H9 (cell line): ENCODE measurements around the gene AHCY. TPM values are rescaled to one million over a fixed set of nuclear protein-coding genes. Genes with fewer than 3 reads are reported as not detected.
A peak's percentile ranks its signal among the peaks of the same experiment; 100 is the strongest.

Experiments used
- DNase-seq: peaks from one replicate; pipeline ENCODE4 v3.0.0-alpha.2; 2017
- H2AFZ ChIP-seq: one replicate; pipeline ENCODE4 v1.6.1; 2013; ENCODE audit warnings: mild to moderate bottlenecking, low read length, control low read depth, moderate library complexity
- H2AK5ac ChIP-seq: 2 replicates; pipeline ENCODE4 v1.6.1; 2013; ENCODE audit warnings: low read length, control low read depth, mixed read lengths; ENCODE audit not compliant: insufficient read length
- H2BK120ac ChIP-seq: one replicate; pipeline ENCODE4 v1.6.1; 2013; ENCODE audit warnings: low read depth, mild to moderate bottlenecking, low read length, control low read depth, inconsistent platforms; ENCODE audit not compliant: poor library complexity, severe bottlenecking
- H2BK12ac ChIP-seq: 2 replicates; pipeline ENCODE4 v1.6.1; 2013; ENCODE audit warnings: low read length, control low read depth, mixed read lengths, low read depth; ENCODE audit not compliant: insufficient read length
- H2BK15ac ChIP-seq: 2 replicates; pipeline ENCODE4 v1.6.1; 2013; ENCODE audit warnings: low read depth, low read length, control low read depth
- H2BK20ac ChIP-seq: one replicate; pipeline ENCODE4 v1.6.1; 2013; ENCODE audit warnings: low read depth, mild to moderate bottlenecking, low read length, control low read depth, inconsistent platforms; ENCODE audit not compliant: poor library complexity, severe bottlenecking
- H2BK5ac ChIP-seq: 2 replicates; pipeline ENCODE4 v1.6.1; 2013; ENCODE audit warnings: low read length, control low read depth, mixed read lengths; ENCODE audit not compliant: insufficient read length
- H3K14ac ChIP-seq: 2 replicates; pipeline ENCODE4 v1.6.1; 2013; ENCODE audit warnings: low read length, control low read depth; ENCODE audit not compliant: insufficient read depth
- H3K18ac ChIP-seq: 2 replicates; pipeline ENCODE4 v1.6.1; 2013; ENCODE audit warnings: low read depth, mild to moderate bottlenecking, mixed read lengths, low read length, control low read depth; ENCODE audit not compliant: insufficient read length
- H3K23ac ChIP-seq: 2 replicates; pipeline ENCODE4 v1.6.1; 2013; ENCODE audit warnings: low read length, control low read depth, mixed read lengths, low read depth; ENCODE audit not compliant: insufficient read length
- H3K23me2 ChIP-seq: 2 replicates; pipeline ENCODE4 v1.6.1; 2013; ENCODE audit warnings: low read depth, mild to moderate bottlenecking, mixed read lengths, low read length, control low read depth; ENCODE audit not compliant: insufficient read length, poor library complexity, severe bottlenecking
- H3K27ac ChIP-seq: 2 replicates; pipeline ENCODE4 v1.5.1; 2013; ENCODE audit warnings: low read length, control low read depth, mixed read lengths, low read depth; ENCODE audit not compliant: insufficient read length
- H3K27me3 ChIP-seq: 2 replicates; pipeline ENCODE4 v1.6.1; 2013; ENCODE audit warnings: low read length, control low read depth, inconsistent platforms; ENCODE audit not compliant: insufficient read depth
- H3K4ac ChIP-seq: 2 replicates; pipeline ENCODE4 v1.6.1; 2013; ENCODE audit warnings: low read depth, mild to moderate bottlenecking, control low read depth, inconsistent platforms, low read length, moderate library complexity
- H3K4me1 ChIP-seq: 2 replicates; pipeline ENCODE4 v1.6.1; 2013; ENCODE audit warnings: low read length, control low read depth, inconsistent platforms; ENCODE audit not compliant: insufficient read depth
- H3K4me2 ChIP-seq: 2 replicates; pipeline ENCODE4 v1.6.1; 2013; ENCODE audit warnings: low read length, control low read depth, mixed read lengths; ENCODE audit not compliant: insufficient read length, insufficient read depth
- H3K56ac ChIP-seq: 2 replicates; pipeline ENCODE4 v1.6.1; 2013; ENCODE audit warnings: low read depth, mild to moderate bottlenecking, mixed read lengths, low read length, control low read depth; ENCODE audit not compliant: insufficient read length
- H3K79me1 ChIP-seq: 2 replicates; pipeline ENCODE4 v1.6.1; 2013; ENCODE audit warnings: low read depth, mild to moderate bottlenecking, moderate library complexity, low read length, control low read depth, inconsistent platforms; ENCODE audit not compliant: insufficient read depth, poor library complexity, severe bottlenecking
- H3K79me2 ChIP-seq: 2 replicates; pipeline ENCODE4 v1.6.1; 2013; ENCODE audit warnings: low read length, control low read depth, inconsistent platforms; ENCODE audit not compliant: insufficient read depth
- H3K9ac ChIP-seq: 2 replicates; pipeline ENCODE4 v1.6.1; 2013; ENCODE audit warnings: low read length, control low read depth, mixed read lengths; ENCODE audit not compliant: insufficient read length; ENCODE audit errors: extremely low read depth
- H3K9me3 ChIP-seq: one replicate; pipeline ENCODE4 v1.6.1; 2013; ENCODE audit warnings: low read depth, low read length, inconsistent platforms; ENCODE audit not compliant: control insufficient read depth
- H3T11ph ChIP-seq: one replicate; pipeline ENCODE4 v1.6.1; 2013; ENCODE audit warnings: mild to moderate bottlenecking, low read length, control low read depth, inconsistent platforms
- H4K20me1 ChIP-seq: one replicate; pipeline ENCODE4 v1.6.1; 2013; ENCODE audit not compliant: control insufficient read depth, insufficient read length, insufficient read depth
- H4K5ac ChIP-seq: 2 replicates; pipeline ENCODE4 v1.6.1; 2013; ENCODE audit warnings: low read depth, mild to moderate bottlenecking, mixed read lengths, low read length, control low read depth; ENCODE audit not compliant: insufficient read length
- H4K8ac ChIP-seq: replicated peaks from 2 replicates; pipeline ENCODE4 v1.6.1; 2013; ENCODE audit warnings: low read length, control low read depth, mixed read lengths, low read depth; ENCODE audit not compliant: insufficient read length
- H4K91ac ChIP-seq: 2 replicates; pipeline ENCODE4 v1.6.1; 2013; ENCODE audit warnings: low read depth, mild to moderate bottlenecking, moderate library complexity, mixed read lengths, low read length, control low read depth; ENCODE audit not compliant: insufficient read length
- H3K27ac Mint-ChIP-seq, 3 experiments: 2 replicates in 2 of 3; 3 replicates in 1 of 3; pipeline ENCODE4 v1.8.0; 2020 to 2021; ENCODE audit warnings: mixed read lengths in 3 of 3, mild to moderate bottlenecking in 1 of 3, moderate library complexity in 1 of 3
- H3K27me3 Mint-ChIP-seq: 2 replicates; pipeline ENCODE4 v1.8.0; 2021; ENCODE audit warnings: low read depth, mild to moderate bottlenecking, moderate library complexity, mixed read lengths
- H3K36me3 Mint-ChIP-seq, 3 experiments: 2 replicates in 2 of 3; 3 replicates in 1 of 3; pipeline ENCODE4 v1.8.0; 2020 to 2021; ENCODE audit warnings: low read depth in 3 of 3, mixed read lengths in 3 of 3; ENCODE audit not compliant: insufficient read depth in 1 of 3
- H3K4me1 Mint-ChIP-seq, 2 experiments: 2 replicates each; pipeline ENCODE4 v1.8.0; 2020; ENCODE audit warnings: mixed read lengths in 2 of 2
- H3K4me3 Mint-ChIP-seq, 2 experiments: 2 replicates in 1 of 2; 3 replicates in 1 of 2; pipeline ENCODE4 v1.8.0; 2020 to 2021; ENCODE audit warnings: mild to moderate bottlenecking in 2 of 2, mixed read lengths in 2 of 2, moderate library complexity in 1 of 2
- H3K9me3 Mint-ChIP-seq, 2 experiments: 2 replicates in 1 of 2; 3 replicates in 1 of 2; pipeline ENCODE4 v1.8.0; 2020; ENCODE audit warnings: mild to moderate bottlenecking in 2 of 2, mixed read lengths in 2 of 2, moderate library complexity in 1 of 2
- WGBS: extraction: QIAGEN DNeasy Blood & Tissue Kit; methylation state at CpG from one replicate; pipeline ENCODE4 v1.1.7; 2013; ENCODE audit warnings: missing lambda C conversion rate, low lambda C conversion rate, mixed read lengths; ENCODE audit not compliant: insufficient read length; ENCODE audit errors: extremely low coverage; 5-methylcytosine and 5-hydroxymethylcytosine counted together
- total RNA-seq: library from RNA; stranded (reverse); gene quantifications from 2 replicates; pipeline ENCODE4 v1.2.1, GENCODE V29; 2021
- TF ChIP-seq, protein P1 (sequence below): fragments of 200-600 bp; sonication (generic); conservative IDR thresholded peaks from 3 replicates; pipeline ENCODE4 v1.8.0; 2021; ENCODE audit warnings: antibody characterized with exemption, mild to moderate bottlenecking

AHCY gene
- total RNA-seq, 1 experiment from 2014 or later: 461 TPM

DNA sequence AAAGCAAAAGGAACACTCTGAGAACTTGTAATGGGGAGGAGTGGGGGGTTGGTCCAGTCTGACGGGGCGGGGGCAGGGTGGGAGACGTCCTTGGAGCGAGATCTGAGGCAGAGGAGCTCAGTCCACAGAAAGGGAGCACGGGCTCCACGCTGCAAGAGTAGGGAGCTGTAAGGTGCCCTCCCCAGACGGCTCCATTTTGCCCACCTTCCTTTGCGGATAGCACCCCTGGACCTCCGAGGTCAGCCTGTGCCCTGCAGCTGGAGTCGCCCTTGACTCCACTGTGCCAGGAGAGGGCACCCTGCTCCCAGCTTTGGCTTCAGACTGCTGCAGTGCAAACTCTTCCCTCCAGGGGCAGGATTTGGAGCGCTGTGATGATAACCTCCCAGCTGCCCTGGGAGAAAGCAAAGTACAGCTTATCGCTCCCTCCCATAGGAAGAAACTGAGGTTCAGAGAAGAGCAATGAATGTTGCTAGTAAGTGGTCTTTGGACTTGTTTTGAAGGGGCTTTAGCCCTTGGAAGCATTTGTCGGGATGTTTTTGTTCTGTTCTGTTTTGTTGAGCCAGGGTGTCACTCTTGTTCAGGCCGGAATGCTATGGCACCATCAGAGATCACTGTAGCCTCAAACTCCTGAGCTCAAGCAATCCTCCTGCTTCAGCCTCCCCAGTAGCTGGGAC, 9.5 kb upstream of the AHCY start:
- no peak overlapping the region for H4K5ac ChIP-seq
- WGBS: no CpG with 5 or more reads among the region's 14 CpGs
- Mint-ChIP-seq H3K27me3 (peaks cover 25% of the 10 kb centered on the region), H3K4me3 (peak overlapping the region; percentile 60 to 85), H3K9me3 (no peaks in the 10 kb centered on the region), H3K4me1 (peaks cover 6 to 13% of the 10 kb centered on the region in 2 experiments), H3K36me3 (no peaks in the 10 kb centered on the region), H3K27ac (no peak overlapping the region)
- H3K23ac ChIP-seq: no peak overlapping the region
- H3K23me2 ChIP-seq: peaks cover 14% of the 10 kb centered on the region
- H3K4me2 ChIP-seq: peak overlapping the region; percentile 72
- H2BK20ac ChIP-seq: no peak overlapping the region
- no peak overlapping the region for H2BK5ac ChIP-seq
- no peak overlapping the region for H3K4ac ChIP-seq
- H4K20me1 ChIP-seq: no peaks in the 10 kb centered on the region
- H2AFZ ChIP-seq: no peak overlapping the region
- H3K27ac ChIP-seq: no peak overlapping the region
- no peak overlapping the region for H2AK5ac ChIP-seq
- no peak overlapping the region for H4K91ac ChIP-seq
- no peak overlapping the region for H3K56ac ChIP-seq
- no peak overlapping the region for H3K14ac ChIP-seq
- H2BK15ac ChIP-seq: no peak overlapping the region
- H3K9ac ChIP-seq: no peak overlapping the region
- peak; percentile 93 for DNase-seq
- H3K79me1 ChIP-seq: no peaks in the 10 kb centered on the region
- H3T11ph ChIP-seq: no peak overlapping the region
- no peaks in the 10 kb centered on the region for H3K9me3 ChIP-seq
- H2BK120ac ChIP-seq: no peak overlapping the region
- no peaks in the 10 kb centered on the region for H3K79me2 ChIP-seq
- H3K4me1 ChIP-seq: no peaks in the 10 kb centered on the region
- no peak overlapping the region for H4K8ac ChIP-seq
- peaks cover 5% of the 10 kb centered on the region; the same call in 1 of the 2 replicates for H3K27me3 ChIP-seq
- H3K18ac ChIP-seq: no peak overlapping the region
- TF ChIP-seq, protein P1, sequence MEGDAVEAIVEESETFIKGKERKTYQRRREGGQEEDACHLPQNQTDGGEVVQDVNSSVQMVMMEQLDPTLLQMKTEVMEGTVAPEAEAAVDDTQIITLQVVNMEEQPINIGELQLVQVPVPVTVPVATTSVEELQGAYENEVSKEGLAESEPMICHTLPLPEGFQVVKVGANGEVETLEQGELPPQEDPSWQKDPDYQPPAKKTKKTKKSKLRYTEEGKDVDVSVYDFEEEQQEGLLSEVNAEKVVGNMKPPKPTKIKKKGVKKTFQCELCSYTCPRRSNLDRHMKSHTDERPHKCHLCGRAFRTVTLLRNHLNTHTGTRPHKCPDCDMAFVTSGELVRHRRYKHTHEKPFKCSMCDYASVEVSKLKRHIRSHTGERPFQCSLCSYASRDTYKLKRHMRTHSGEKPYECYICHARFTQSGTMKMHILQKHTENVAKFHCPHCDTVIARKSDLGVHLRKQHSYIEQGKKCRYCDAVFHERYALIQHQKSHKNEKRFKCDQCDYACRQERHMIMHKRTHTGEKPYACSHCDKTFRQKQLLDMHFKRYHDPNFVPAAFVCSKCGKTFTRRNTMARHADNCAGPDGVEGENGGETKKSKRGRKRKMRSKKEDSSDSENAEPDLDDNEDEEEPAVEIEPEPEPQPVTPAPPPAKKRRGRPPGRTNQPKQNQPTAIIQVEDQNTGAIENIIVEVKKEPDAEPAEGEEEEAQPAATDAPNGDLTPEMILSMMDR: peak; percentile 100
- H2BK12ac ChIP-seq: no peak overlapping the region
